Kidney epithelial cell (primary cell): Measurements from ENCODE around the gene LYPD6. TPM values are rescaled to one million over a fixed set of nuclear protein-coding genes. Genes with fewer than 3 reads are reported as not detected.
A peak's percentile ranks its signal among the peaks of the same experiment; 100 is the strongest.

ENCODE experiments used
- DNase-seq: peaks from one replicate; pipeline ENCODE4 v3.0.0-alpha.2; 2010; ENCODE audit warnings: low read depth
- H3K27me3 ChIP-seq: 2 replicates; pipeline ENCODE4 v1.6.0; 2011; ENCODE audit warnings: low read length; ENCODE audit not compliant: control insufficient read depth, insufficient read depth
- H3K36me3 ChIP-seq: 2 replicates; pipeline ENCODE4 v1.5.1; 2011; ENCODE audit warnings: low read length; ENCODE audit not compliant: control insufficient read depth, insufficient read depth
- H3K4me3 ChIP-seq: 2 replicates; pipeline ENCODE4 v1.5.1; 2011; ENCODE audit warnings: low read depth, mild to moderate bottlenecking, control low read depth, low read length
- CTCF ChIP-seq: IDR thresholded peaks from 2 replicates; pipeline ENCODE4 v1.5.1; 2011; ENCODE audit warnings: mild to moderate bottlenecking, moderate library complexity, low read length, control low read depth, inconsistent platforms; ENCODE audit not compliant: insufficient read depth, poor library complexity, severe bottlenecking
- total RNA-seq: library from RNA; depleted of rRNA; stranded (reverse); fragments of >200 nt; gene quantifications from 2 replicates; pipeline ENCODE4 v1.2.3, GENCODE V29; 2015

The LYPD6 gene
- total RNA-seq, 1 donor from 2014 or later = 3.7 TPM

GRCh38 chr2:149421791-149422190 lies 91.4 kb downstream of the LYPD6 start:
- Histone ChIP-seq H3K36me3 (no peaks in the 10 kb centered on the region), H3K27me3 (no peaks in the 10 kb centered on the region), H3K4me3 (no peak overlapping the region)
- no peak for TF ChIP-seq CTCF
- DNase-seq = no peak

- TF ChIP-seq CTCF = no peak
- Histone ChIP-seq H3K27me3 (no peaks in the 10 kb centered on the region), H3K4me3 (no peak overlapping the region), H3K36me3 (no peaks in the 10 kb centered on the region)
- peak; percentile 37 for DNase-seq
Measured at GRCh38 chr2:149422337-149422990, 92.1 kb downstream of the LYPD6 start.

GRCh38 chr2:149422991-149423338 lies 92.6 kb downstream of the LYPD6 start:
- H3K36me3 ChIP-seq = no peaks in the 10 kb centered on the region
- H3K4me3 ChIP-seq = no peak overlapping the region
- no peaks in the 10 kb centered on the region for H3K27me3 ChIP-seq
- no peak for DNase-seq
- no peak for TF ChIP-seq CTCF

GRCh38 chr2:149423630-149424029 lies 93.2 kb downstream of the LYPD6 start:
- no peak for DNase-seq
- no peaks in the 10 kb centered on the region for H3K27me3 ChIP-seq
- H3K4me3 ChIP-seq = no peak overlapping the region
- no peak for TF ChIP-seq CTCF
- H3K36me3 ChIP-seq = no peaks in the 10 kb centered on the region

GRCh38 chr2:149427387-149427786 lies 97.0 kb downstream of the LYPD6 start:
- Histone ChIP-seq H3K27me3 (no peaks in the 10 kb centered on the region), H3K36me3 (no peaks in the 10 kb centered on the region), H3K4me3 (no peak overlapping the region)
- TF ChIP-seq CTCF = no peak
- no peak for DNase-seq

GRCh38 chr2:149428783-149429182 lies 98.4 kb downstream of the LYPD6 start:
- no peaks in the 10 kb centered on the region for H3K27me3 ChIP-seq
- no peak for TF ChIP-seq CTCF
- H3K36me3 ChIP-seq = no peaks in the 10 kb centered on the region
- no peak overlapping the region for H3K4me3 ChIP-seq
- DNase-seq = no peak
